Breast epithelium (tissue), 4 donors: ENCODE results near the gene ZNF669. TPM values are rescaled to one million over a fixed set of nuclear protein-coding genes. Genes with fewer than 3 reads are reported as not detected.

Experiments used
- DNase-seq, 2 donors: peaks; one replicate each; pipeline ENCODE4 v3.0.0-alpha.2; 2019; ENCODE audit warnings: low spot score in 2 of 2
- H3K27ac ChIP-seq, 2 donors: fragments of 200-600 bp; sonication (generic) in 1 of 2; one replicate each; pipeline ENCODE4 v1.5.1; 2016 to 2019; ENCODE audit warnings: mild to moderate bottlenecking in 1 of 2
- H3K27me3 ChIP-seq, 2 donors: fragments of 200-600 bp; sonication (generic) in 1 of 2; one replicate each; pipeline versions ENCODE4 v1.5.1 to v1.6.0; 2017 to 2019; ENCODE audit warnings: control low read depth in 1 of 2, mild to moderate bottlenecking in 1 of 2
- H3K36me3 ChIP-seq: fragments of 200-600 bp; one replicate; pipeline ENCODE4 v1.5.1; 2019
- H3K4me1 ChIP-seq, 2 donors: fragments of 200-600 bp; sonication (generic); one replicate each; pipeline ENCODE4 v1.5.1; 2016 to 2019; ENCODE audit warnings: control low read depth in 1 of 2
- H3K4me3 ChIP-seq, 3 donors: fragments of 200-600 bp; sonication (generic); 1 replicate in 2 of 3; 2 replicates in 1 of 3; pipeline ENCODE4 v1.5.1; 2016 to 2019; ENCODE audit warnings: mild to moderate bottlenecking in 3 of 3, moderate library complexity in 2 of 3
- H3K9me3 ChIP-seq, 2 donors: fragments of 200-600 bp; sonication (generic) in 1 of 2; one replicate each; pipeline ENCODE4 v1.5.1; 2016 to 2019; ENCODE audit warnings: control low read depth in 1 of 2
- CTCF ChIP-seq, 3 donors: fragments of 450-650 bp; IDR thresholded peaks; one replicate each; pipeline ENCODE4 v1.5.1; 2016 to 2017; ENCODE audit warnings: antibody characterized with exemption in 3 of 3, mild to moderate bottlenecking in 3 of 3, moderate library complexity in 3 of 3
- POLR2A ChIP-seq: fragments of 450-650 bp; IDR thresholded peaks from one replicate; pipeline ENCODE4 v1.6.1; 2016; ENCODE audit warnings: antibody characterized with exemption, mild to moderate bottlenecking, moderate library complexity
- POLR2AphosphoS5 ChIP-seq, 3 donors: sonication (generic); formaldehyde crosslinking; IDR thresholded peaks; one replicate each; pipeline ENCODE4 v1.6.1; 2017; ENCODE audit warnings: antibody characterized with exemption in 3 of 3
- intact Hi-C: fragments of 100-400 bp; cut with DNase I; formaldehyde crosslinking; loops from one replicate; pipeline ENCODE4 v1.15.1; 2023; ENCODE audit warnings: low total_unique reads
- total RNA-seq, 3 donors: library from RNA; depleted of rRNA; stranded (reverse); fragments of >200 nt; gene quantifications; one replicate each; pipeline ENCODE4 v1.1.0, GENCODE V29; 2016

ZNF669 gene
- total RNA-seq, 3 donors from 2014 or later: 5.9 to 11.7 (median 11.5) TPM

- no peaks in the 10 kb centered on the region for H3K27me3 ChIP-seq
- TF ChIP-seq CTCF (IDR thresholded peaks at IDR 0.05): no peak
- no peak for TF ChIP-seq POLR2A
- no peak for TF ChIP-seq POLR2AphosphoS5 (IDR thresholded peaks at IDR 0.05)
- H3K4me1 ChIP-seq: no peaks in the 10 kb centered on the region
- intact Hi-C loops: no loop called here
- peaks cover 7% of the 10 kb centered on the region for H3K36me3 ChIP-seq
- H3K4me3 ChIP-seq: no peak overlapping the region
- peaks cover 0 to 15% of the 10 kb centered on the region in 2 donors for H3K9me3 ChIP-seq
- no peak overlapping the region for H3K27ac ChIP-seq
- no peak for DNase-seq
Measured at GRCh38 chr1:247096958-247097357, 7.2 kb downstream of the ZNF669 start.

GRCh38 chr1:247096544-247096943 is 7.6 kb downstream of the ZNF669 start:
- Histone ChIP-seq H3K27me3 (no peaks in the 10 kb centered on the region), H3K4me3 (no peak overlapping the region), H3K27ac (no peak overlapping the region), H3K4me1 (no peaks in the 10 kb centered on the region), H3K36me3 (peaks cover 7% of the 10 kb centered on the region), H3K9me3 (peaks cover 0 to 13% of the 10 kb centered on the region in 2 donors)
- DNase-seq: no peak
- intact Hi-C loops: no loop called here
- TF ChIP-seq POLR2AphosphoS5 (IDR thresholded peaks at IDR 0.05) (no peak), CTCF (IDR thresholded peaks at IDR 0.05) (no peak), POLR2A (no peak)

GRCh38 chr1:247096112-247096511 is 8.0 kb downstream of the ZNF669 start:
- DNase-seq: no peak
- no peak overlapping the region for H3K4me3 ChIP-seq
- H3K27ac ChIP-seq: no peak overlapping the region
- intact Hi-C loops: no loop called here
- peaks cover 6% of the 10 kb centered on the region for H3K36me3 ChIP-seq
- H3K27me3 ChIP-seq: no peaks in the 10 kb centered on the region
- TF ChIP-seq POLR2AphosphoS5 (IDR thresholded peaks at IDR 0.05) (no peak), POLR2A (no peak), CTCF (IDR thresholded peaks at IDR 0.05) (no peak)
- peaks cover 0 to 8% of the 10 kb centered on the region in 2 donors for H3K9me3 ChIP-seq
- no peaks in the 10 kb centered on the region for H3K4me1 ChIP-seq

- DNase-seq: no peak
- Histone ChIP-seq H3K27me3 (no peaks in the 10 kb centered on the region), H3K4me3 (no peak overlapping the region), H3K9me3 (no peaks in the 10 kb centered on the region), H3K36me3 (no peaks in the 10 kb centered on the region), H3K4me1 (no peaks in the 10 kb centered on the region), H3K27ac (no peak overlapping the region)
- intact Hi-C loops: no loop called here
- TF ChIP-seq POLR2AphosphoS5 (IDR thresholded peaks at IDR 0.05) (no peak), CTCF (IDR thresholded peaks at IDR 0.05) (no peak), POLR2A (no peak)
Measured at GRCh38 chr1:247090455-247090854, 13.7 kb downstream of the ZNF669 start.

GRCh38 chr1:247089616-247090375 is 14.4 kb downstream of the ZNF669 start:
- intact Hi-C loops: no loop called here
- Histone ChIP-seq H3K4me3 (no peak overlapping the region), H3K27ac (no peak overlapping the region), H3K27me3 (no peaks in the 10 kb centered on the region), H3K9me3 (no peaks in the 10 kb centered on the region), H3K4me1 (no peaks in the 10 kb centered on the region), H3K36me3 (no peaks in the 10 kb centered on the region)
- no peak for DNase-seq
- TF ChIP-seq CTCF (IDR thresholded peaks at IDR 0.05) (no peak), POLR2A (no peak), POLR2AphosphoS5 (IDR thresholded peaks at IDR 0.05) (no peak)
